Activated naive CD4-positive, alpha-beta T cell treated with anti-CD3 and anti-CD28 coated beads, Interleukin-2, amount 50 U/mL, for 24 hours (primary cell): ENCODE data around the gene SIGMAR1.
"Not testable (repeated sequence)": the region's sequence is repeated elsewhere in the genome, so short reads cannot be mapped to it uniquely, and the experiment has no call there.

Source experiments
- H3K27ac Mint-ChIP-seq: one replicate; pipeline ENCODE4 v1.8.0; 2021; ENCODE audit warnings: mild to moderate bottlenecking, mixed read lengths
- H3K27me3 Mint-ChIP-seq: one replicate; pipeline ENCODE4 v1.8.0; 2021; ENCODE audit warnings: mixed read lengths
- H3K36me3 Mint-ChIP-seq: one replicate; pipeline ENCODE4 v1.8.0; 2021; ENCODE audit warnings: mixed read lengths
- H3K4me1 Mint-ChIP-seq: one replicate; pipeline ENCODE4 v1.8.0; 2021; ENCODE audit warnings: mixed read lengths
- H3K4me3 Mint-ChIP-seq: one replicate; pipeline ENCODE4 v1.8.0; 2021; ENCODE audit warnings: mild to moderate bottlenecking, mixed read lengths
- H3K9me3 Mint-ChIP-seq: one replicate; pipeline ENCODE4 v1.8.0; 2021; ENCODE audit warnings: mixed read lengths

SIGMAR1 gene

GRCh38 chr9:34646211-34647083, 8.9 kb upstream of the SIGMAR1 start, which contains the start of gene GALT:
GALT (plus strand) TSS chr9:34646675; CDS start chr9:34646705, 30 bp downstream.
- Mint-ChIP-seq H3K27ac (peak within 1 kb of the TSS; percentile 90), H3K9me3 (no peaks in the 10 kb centered on the region), H3K36me3 (peaks cover 6% of the 10 kb centered on the region), H3K27me3 (no peaks in the 10 kb centered on the region), H3K4me1 (peaks cover 31% of the 10 kb centered on the region), H3K4me3 (peak within 1 kb of the TSS; percentile 93)

- Mint-ChIP-seq H3K27me3 (no peaks in the 10 kb centered on the region), H3K4me1 (peaks cover 33% of the 10 kb centered on the region), H3K4me3 (no peak overlapping the region), H3K9me3 (no peaks in the 10 kb centered on the region), H3K36me3 (peaks cover 6% of the 10 kb centered on the region), H3K27ac (no peak overlapping the region)
Measured at GRCh38 chr9:34644766-34645314, 7.3 kb upstream of the SIGMAR1 start.

GRCh38 chr9:34642679-34643078, 5.1 kb upstream of the SIGMAR1 start:
- Mint-ChIP-seq H3K4me3 (no peak overlapping the region), H3K4me1 (peaks cover 30% of the 10 kb centered on the region), H3K36me3 (no peaks in the 10 kb centered on the region), H3K27ac (no peak overlapping the region), H3K9me3 (no peaks in the 10 kb centered on the region), H3K27me3 (no peaks in the 10 kb centered on the region)

DNA sequence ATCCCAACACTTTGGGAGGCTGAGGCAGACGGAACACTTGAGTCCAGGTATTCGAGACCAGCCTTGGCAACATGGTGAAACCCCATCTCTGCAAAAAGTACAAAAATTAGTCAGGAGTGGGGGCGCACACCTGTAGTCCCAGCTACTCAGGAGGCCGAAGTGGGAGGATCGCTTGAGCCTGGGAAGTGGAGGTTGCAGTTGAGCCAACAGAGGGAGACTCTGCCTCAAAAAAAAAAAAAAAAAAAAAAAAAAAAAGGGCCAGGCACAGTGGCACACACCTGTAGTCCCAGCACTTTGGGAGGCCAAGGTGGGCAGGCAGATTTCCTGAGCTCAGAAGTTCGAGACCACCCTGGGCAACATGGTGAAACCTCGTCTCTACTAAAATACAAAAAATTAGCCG, 1.7 kb upstream of the SIGMAR1 start:
- not testable (repeated sequence) for H3K27ac Mint-ChIP-seq

GRCh38 chr9:34638138-34638445, 505 bp upstream of the SIGMAR1 start:
- H3K4me1 Mint-ChIP-seq: peaks cover 46% of the 10 kb centered on the region
- H3K9me3 Mint-ChIP-seq: no peaks in the 10 kb centered on the region
- no peaks in the 10 kb centered on the region for H3K27me3 Mint-ChIP-seq
- peaks cover 8% of the 10 kb centered on the region for H3K36me3 Mint-ChIP-seq
- H3K4me3 Mint-ChIP-seq: peak overlapping the region; percentile 96
- peak overlapping the region; percentile 79 for H3K27ac Mint-ChIP-seq

More for the DNA sequence above, 1.7 kb upstream of the SIGMAR1 start:
- H3K4me1 Mint-ChIP-seq: peaks cover 37% of the 10 kb centered on the region
- not testable (repeated sequence) for H3K9me3 Mint-ChIP-seq, H3K27me3 Mint-ChIP-seq, H3K36me3 Mint-ChIP-seq, H3K4me3 Mint-ChIP-seq

GRCh38 chr9:34636791-34637355, 714 bp downstream of the SIGMAR1 start:
- H3K36me3 Mint-ChIP-seq: peaks cover 8% of the 10 kb centered on the region
- peak overlapping the region; percentile 96 for H3K4me3 Mint-ChIP-seq
- no peaks in the 10 kb centered on the region for H3K9me3 Mint-ChIP-seq
- peak overlapping the region; percentile 93 for H3K27ac Mint-ChIP-seq
- H3K4me1 Mint-ChIP-seq: peaks cover 46% of the 10 kb centered on the region
- H3K27me3 Mint-ChIP-seq: no peaks in the 10 kb centered on the region

DNA sequence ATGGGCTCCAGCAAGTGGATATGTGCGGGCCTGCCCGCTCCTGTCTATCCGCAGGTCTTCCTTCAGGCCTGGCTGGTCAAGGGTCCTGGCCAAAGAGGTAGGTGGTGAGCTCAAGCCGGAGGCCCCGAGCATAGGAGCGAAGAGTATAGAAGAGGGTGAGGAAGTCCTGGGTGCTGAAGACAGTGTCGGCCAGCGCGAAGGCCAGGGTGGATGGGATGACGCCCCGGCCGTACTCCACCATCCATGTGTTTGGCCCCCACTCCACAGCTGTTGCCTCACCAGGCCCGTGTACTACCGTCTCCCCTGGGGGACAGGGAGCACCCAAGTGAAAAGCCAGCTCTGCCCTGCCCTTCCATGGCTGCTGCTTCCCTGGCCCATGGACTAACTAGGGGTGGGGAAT, 2.0 kb downstream of the SIGMAR1 start:
- Mint-ChIP-seq H3K4me3 (peak overlapping the region; percentile 79), H3K27ac (no peak overlapping the region), H3K4me1 (peaks cover 44% of the 10 kb centered on the region)

GRCh38 chr9:34634551-34635248, 2.9 kb downstream of the SIGMAR1 start:
- Mint-ChIP-seq H3K9me3 (no peaks in the 10 kb centered on the region), H3K27me3 (peaks cover 7% of the 10 kb centered on the region), H3K27ac (no peak overlapping the region), H3K4me3 (no peak overlapping the region), H3K4me1 (peaks cover 48% of the 10 kb centered on the region), H3K36me3 (peaks cover 8% of the 10 kb centered on the region)

More for the DNA sequence above, 2.0 kb downstream of the SIGMAR1 start:
- Mint-ChIP-seq H3K36me3 (peaks cover 8% of the 10 kb centered on the region), H3K9me3 (no peaks in the 10 kb centered on the region), H3K27me3 (peaks cover 1% of the 10 kb centered on the region)

DNA sequence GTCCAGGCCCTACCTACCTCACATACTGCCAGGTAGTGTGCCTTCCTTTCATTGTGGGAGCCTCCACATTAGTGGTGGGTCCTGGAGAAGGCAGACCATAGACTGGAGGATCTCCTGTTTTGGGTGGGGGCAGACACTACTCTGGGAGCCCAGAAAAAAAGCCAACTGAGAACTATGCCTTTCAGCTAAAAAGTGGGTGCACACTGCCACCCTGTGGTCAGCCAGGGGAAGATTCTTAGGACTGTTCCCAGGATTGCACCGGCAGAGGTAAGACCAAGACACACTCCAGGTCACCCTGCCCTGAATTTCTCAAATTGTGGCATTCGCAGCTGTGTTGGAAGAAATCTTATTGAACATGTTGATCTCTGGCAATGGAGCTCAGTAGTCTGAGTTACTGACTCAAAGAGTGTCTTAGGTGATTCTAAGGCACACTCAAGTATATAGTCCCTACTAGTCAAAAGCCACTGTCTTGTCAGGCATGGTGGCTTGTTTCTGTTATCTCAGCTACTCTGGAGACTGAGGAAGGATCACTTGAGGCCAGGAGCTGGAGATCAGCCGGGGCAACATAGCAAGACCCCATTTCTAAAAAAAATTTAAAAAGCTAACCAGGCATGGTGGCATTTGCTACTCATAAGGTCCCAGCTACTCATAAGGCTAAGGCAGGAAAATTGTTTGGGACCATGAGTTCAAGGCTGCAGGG, 3.6 kb downstream of the SIGMAR1 start:
- no peak overlapping the region for H3K27ac Mint-ChIP-seq
- H3K36me3 Mint-ChIP-seq: peaks cover 8% of the 10 kb centered on the region
- H3K4me3 Mint-ChIP-seq: no peak overlapping the region
- no peaks in the 10 kb centered on the region for H3K9me3 Mint-ChIP-seq
- H3K27me3 Mint-ChIP-seq: peaks cover 12% of the 10 kb centered on the region
- H3K4me1 Mint-ChIP-seq: peaks cover 55% of the 10 kb centered on the region

DNA sequence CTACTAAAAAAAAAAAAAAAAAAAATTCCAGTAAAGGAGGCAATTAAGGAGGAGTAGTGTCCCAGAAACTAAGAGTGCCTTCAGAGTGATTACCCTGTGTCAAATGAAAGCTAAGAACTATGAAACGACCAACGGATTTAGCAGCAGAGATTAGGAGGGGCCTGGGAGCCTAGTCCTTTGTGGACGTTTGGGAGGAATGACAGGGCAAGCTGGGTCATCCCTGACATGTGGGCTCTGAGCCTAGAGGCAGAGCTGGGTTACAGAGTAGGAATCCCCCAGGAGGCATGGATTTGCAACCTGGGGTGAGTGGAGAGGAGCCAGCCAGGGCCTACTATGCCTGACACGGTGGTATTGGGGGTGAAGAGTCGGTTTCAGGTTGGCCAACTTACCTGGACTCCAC, 4.4 kb downstream of the SIGMAR1 start:
- H3K4me3 Mint-ChIP-seq: no peak overlapping the region
- H3K27ac Mint-ChIP-seq: no peak overlapping the region
- H3K27me3 Mint-ChIP-seq: peaks cover 16% of the 10 kb centered on the region
- H3K4me1 Mint-ChIP-seq: peaks cover 52% of the 10 kb centered on the region
- H3K9me3 Mint-ChIP-seq: no peaks in the 10 kb centered on the region
- H3K36me3 Mint-ChIP-seq: peaks cover 10% of the 10 kb centered on the region

DNA sequence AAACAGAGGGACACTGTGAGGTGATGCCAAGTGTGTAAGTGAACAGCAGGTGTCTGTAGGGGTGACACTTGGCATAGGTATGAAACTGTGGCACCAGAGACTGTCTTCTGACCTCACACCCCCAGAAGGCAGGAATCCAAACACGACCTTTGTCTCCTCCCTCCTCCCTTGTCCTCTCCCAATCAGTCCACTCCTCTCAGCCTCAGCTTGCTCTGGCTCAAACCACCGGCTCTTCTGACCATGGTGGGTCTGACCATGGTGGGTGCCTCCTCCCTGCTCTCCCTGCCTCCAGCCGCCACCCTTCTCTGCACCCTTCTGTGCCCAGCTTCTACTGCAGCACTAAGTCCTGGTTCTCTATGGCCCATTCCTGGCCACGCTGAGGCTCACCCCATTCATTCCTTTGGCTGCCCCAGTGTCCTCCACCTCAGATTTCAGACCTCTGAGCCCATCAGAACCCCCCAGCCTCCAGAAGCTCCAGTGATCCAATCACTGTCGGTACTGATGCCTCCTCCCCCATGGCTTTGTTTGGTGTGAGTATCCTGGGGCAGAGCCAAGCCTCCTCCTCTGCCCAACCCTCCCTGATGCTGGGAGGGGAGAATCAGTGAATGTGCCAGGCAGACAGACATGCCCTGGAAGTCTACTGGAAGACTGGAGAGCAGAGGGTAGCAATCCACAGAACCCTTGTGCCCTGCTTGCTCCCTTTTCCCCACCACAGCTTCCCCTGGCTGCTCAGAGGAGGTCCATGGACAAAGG, 7.0 kb downstream of the SIGMAR1 start:
- Mint-ChIP-seq H3K27ac (no peak overlapping the region), H3K27me3 (peaks cover 35% of the 10 kb centered on the region), H3K9me3 (no peaks in the 10 kb centered on the region), H3K4me3 (peak overlapping the region; percentile 48), H3K36me3 (peaks cover 5% of the 10 kb centered on the region), H3K4me1 (peaks cover 40% of the 10 kb centered on the region)

DNA sequence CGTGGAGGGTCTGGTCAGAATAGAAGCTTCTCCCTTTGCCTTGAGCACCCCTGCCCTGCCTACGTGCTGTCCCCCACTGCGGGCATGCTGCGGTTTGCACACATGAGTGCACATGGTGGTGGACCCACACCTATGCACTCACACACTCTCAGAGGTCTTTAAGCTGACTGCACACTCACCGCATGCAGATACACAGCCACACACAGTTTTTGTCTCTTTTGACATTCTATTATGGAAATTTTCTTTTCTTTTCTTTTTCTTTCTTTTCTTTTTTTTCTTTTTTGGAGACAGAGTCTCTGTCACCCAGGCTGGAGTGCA, 8.1 kb downstream of the SIGMAR1 start:
- Mint-ChIP-seq H3K27ac (peak overlapping the region; percentile 37), H3K4me1 (peaks cover 30% of the 10 kb centered on the region), H3K27me3 (peaks cover 38% of the 10 kb centered on the region), H3K4me3 (peak overlapping the region; percentile 74), H3K36me3 (peaks cover 2% of the 10 kb centered on the region), H3K9me3 (no peaks in the 10 kb centered on the region)

DNA sequence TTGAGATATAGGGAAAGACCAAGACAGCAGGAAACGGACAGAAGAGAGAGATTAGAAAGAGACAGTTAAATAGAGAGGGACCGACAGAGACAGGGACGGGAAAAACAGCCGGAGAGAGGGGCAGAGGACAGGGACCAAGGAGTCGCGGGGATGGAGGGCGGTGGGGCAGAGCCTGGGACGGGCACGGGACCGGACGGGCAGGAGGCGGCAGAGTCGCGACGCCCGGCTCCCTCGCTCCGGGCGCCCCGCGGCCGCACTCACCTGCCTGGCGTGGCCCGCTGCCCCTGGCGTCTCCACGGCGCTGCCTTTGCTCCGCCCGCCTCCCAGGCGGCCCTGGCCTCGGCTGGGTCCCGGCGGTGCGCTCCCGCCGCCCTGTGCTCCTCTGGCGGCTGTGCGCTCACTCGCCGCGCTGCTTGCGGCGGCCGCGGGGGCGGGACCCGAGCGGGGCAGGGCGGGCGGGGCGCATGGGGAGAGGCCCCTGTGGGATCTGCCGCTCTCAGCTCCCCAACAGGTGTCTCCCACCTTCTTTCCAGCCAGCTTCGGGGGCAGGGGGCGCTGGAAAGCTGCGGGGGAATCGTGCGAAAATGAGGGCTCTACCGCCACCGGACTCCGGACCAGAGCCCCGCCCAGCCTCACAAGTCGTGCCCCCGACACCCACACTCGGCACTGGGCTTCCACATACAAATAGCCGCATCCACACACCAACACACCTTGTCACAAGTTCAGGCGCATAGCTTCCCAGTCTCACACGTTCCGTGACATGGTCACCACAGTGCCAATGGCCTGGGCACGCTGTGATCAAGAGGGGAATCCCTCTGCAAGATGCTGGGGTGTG, 8.7 kb downstream of the SIGMAR1 start, which contains the start of gene ARID3C:
Gene ARID3C (minus strand): TSS at position 411 of the 835 bp plus-strand sequence. CDS start 1,052 bp downstream, outside the sequence.
- Mint-ChIP-seq H3K4me1 (peaks cover 25% of the 10 kb centered on the region), H3K36me3 (peaks cover 2% of the 10 kb centered on the region), H3K27me3 (peaks cover 41% of the 10 kb centered on the region), H3K9me3 (no peaks in the 10 kb centered on the region), H3K4me3 (peak within 1 kb of the TSS; percentile 91), H3K27ac (peak within 1 kb of the TSS; percentile 65)
